IMR-90 (cell line): ENCODE data around the gene CSDE1. TPM values are rescaled to one million over a fixed set of nuclear protein-coding genes. Genes with fewer than 3 reads are reported as not detected.

ENCODE experiments used
- ATAC-seq: fragments of 200-7000 bp; cut with Tn5 transposase; 2 replicates; pipeline ENCODE4 v1.9.1; 2020; ENCODE audit warnings: low read depth, mild to moderate bottlenecking, moderate library complexity
- BruUV-seq: library from RNA; stranded (reverse); fragments of 400-500 nt; replicated peaks from 2 replicates; lab custom pipeline; 2021; lab: Mats Ljungman, UMichigan
- CTCF ChIA-PET: fragments of 300-600 bp; formaldehyde crosslinking; extraction: SDS; loops from one replicate; lab custom pipeline; 2021; ENCODE audit warnings: antibody characterized with exemption; lab: Yijun Ruan, JAX
- POLR2A ChIA-PET: fragments of 300-600 bp; sonication (Branson Sonifier 250); formaldehyde crosslinking; loops from one replicate; lab custom pipeline; 2022; ENCODE audit warnings: antibody characterized with exemption; ENCODE audit not compliant: unreplicated experiment; lab: Charles Lee
- DNase-seq: peaks from one replicate; pipeline ENCODE4 v3.0.0; 2013
- H2AFZ ChIP-seq: replicated peaks from 2 replicates; pipeline ENCODE3; 2013; ENCODE audit warnings: low read length, mild to moderate bottlenecking; ENCODE audit not compliant: poor library complexity
- H2AK5ac ChIP-seq: 2 replicates; pipeline ENCODE4 v1.6.1; 2013; ENCODE audit warnings: low read depth, low read length, inconsistent platforms
- H2AK9ac ChIP-seq: replicated peaks from 2 replicates; pipeline ENCODE3; 2013; ENCODE audit warnings: mild to moderate bottlenecking, low read depth, low read length, moderate library complexity; ENCODE audit not compliant: poor library complexity
- H2BK120ac ChIP-seq: 2 replicates; pipeline ENCODE4 v1.6.1; 2013; ENCODE audit warnings: low read depth, low read length, inconsistent platforms
- H2BK15ac ChIP-seq: 3 replicates; pipeline ENCODE4 v1.6.1; 2013; ENCODE audit warnings: low read depth, low read length, inconsistent platforms
- H2BK20ac ChIP-seq: 2 replicates; pipeline ENCODE4 v1.6.1; 2013; ENCODE audit warnings: low read depth, mild to moderate bottlenecking, inconsistent platforms, low read length, moderate library complexity
- H2BK5ac ChIP-seq: 2 replicates; pipeline ENCODE4 v1.6.1; 2013; ENCODE audit warnings: mild to moderate bottlenecking, low read depth, low read length, inconsistent platforms; ENCODE audit not compliant: poor library complexity, severe bottlenecking
- H3K14ac ChIP-seq: replicated peaks from 2 replicates; pipeline ENCODE4 v1.6.1; 2013; ENCODE audit warnings: low read depth, low read length, inconsistent platforms
- H3K18ac ChIP-seq: 2 replicates; pipeline ENCODE4 v1.6.1; 2013; ENCODE audit warnings: low read depth, low read length, control low read depth
- H3K23ac ChIP-seq: 2 replicates; pipeline ENCODE4 v1.6.1; 2013; ENCODE audit warnings: low read depth, low read length, inconsistent platforms
- H3K27ac ChIP-seq: 2 replicates; pipeline ENCODE4 v1.5.1; 2013; ENCODE audit warnings: mild to moderate bottlenecking, control low read depth, low read length; ENCODE audit not compliant: insufficient read depth
- H3K27me3 ChIP-seq: 2 replicates; pipeline ENCODE4 v1.6.1; 2013; ENCODE audit warnings: low read length; ENCODE audit not compliant: control insufficient read depth, insufficient read depth
- H3K36me3 ChIP-seq: 2 replicates; pipeline ENCODE4 v1.6.1; 2013; ENCODE audit warnings: low read length, mixed read lengths; ENCODE audit not compliant: control insufficient read depth, insufficient read depth
- H3K4ac ChIP-seq: 2 replicates; pipeline ENCODE4 v1.6.1; 2013; ENCODE audit warnings: low read depth, low read length, inconsistent platforms
- H3K4me1 ChIP-seq: 2 replicates; pipeline ENCODE4 v1.6.1; 2013; ENCODE audit warnings: low read length, mixed read lengths; ENCODE audit not compliant: control insufficient read depth, insufficient read depth
- H3K4me2 ChIP-seq: 2 replicates; pipeline ENCODE4 v1.6.1; 2013; ENCODE audit warnings: low read depth, mild to moderate bottlenecking, control low read depth, low read length, moderate library complexity
- H3K4me3 ChIP-seq: 2 replicates; pipeline ENCODE4 v1.5.1; 2013; ENCODE audit warnings: low read depth, mild to moderate bottlenecking, control low read depth, low read length, moderate library complexity; ENCODE audit not compliant: insufficient read depth
- H3K56ac ChIP-seq: 2 replicates; pipeline ENCODE4 v1.6.1; 2013; ENCODE audit warnings: low read length, inconsistent platforms; ENCODE audit not compliant: insufficient read depth; ENCODE audit errors: extremely low read depth
- H3K79me1 ChIP-seq, 2 experiments: 2 replicates each; pipeline ENCODE4 v1.6.1; 2013; ENCODE audit warnings: low read length in 2 of 2, inconsistent platforms in 1 of 2, low read depth in 1 of 2
- H3K9ac ChIP-seq: 2 replicates; pipeline ENCODE4 v1.6.1; 2013; ENCODE audit warnings: low read depth, low read length, control low read depth
- H3K9me1 ChIP-seq: 2 replicates; pipeline ENCODE4 v1.6.1; 2013; ENCODE audit warnings: low read length, inconsistent platforms; ENCODE audit not compliant: insufficient read depth
- H3K9me3 ChIP-seq: 2 replicates; pipeline ENCODE4 v1.6.1; 2013; ENCODE audit warnings: low read length; ENCODE audit not compliant: control insufficient read depth, insufficient read depth
- H4K20me1 ChIP-seq: 2 replicates; pipeline ENCODE4 v1.6.1; 2013; ENCODE audit warnings: low read length, inconsistent platforms; ENCODE audit not compliant: insufficient read depth
- H4K5ac ChIP-seq: 2 replicates; pipeline ENCODE4 v1.6.1; 2013; ENCODE audit warnings: mild to moderate bottlenecking, low read depth, low read length, control low read depth
- H4K8ac ChIP-seq, 2 experiments: 2 replicates each; pipeline ENCODE4 v1.6.1; 2013; ENCODE audit warnings: low read depth in 2 of 2, low read length in 2 of 2, control low read depth in 1 of 2, inconsistent platforms in 1 of 2
- H4K91ac ChIP-seq: 2 replicates; pipeline ENCODE4 v1.6.1; 2013; ENCODE audit warnings: low read depth, low read length, inconsistent platforms; ENCODE audit not compliant: insufficient read depth
- BHLHE40 ChIP-seq: fragments of 150-350 bp; IDR thresholded peaks from 2 replicates; pipeline ENCODE4 v1.6.1; 2016; ENCODE audit warnings: mild to moderate bottlenecking, low read depth, low read length
- CEBPB ChIP-seq: IDR thresholded peaks from 2 replicates; pipeline ENCODE4 v1.6.1; 2012; ENCODE audit warnings: low read depth, low read length, improper control_type of control experiment
- CHD1 ChIP-seq: IDR thresholded peaks from 2 replicates; pipeline ENCODE4 v1.6.1; 2012; ENCODE audit warnings: low read depth, low read length, improper control_type of control experiment
- FOS ChIP-seq: fragments of 150-350 bp; IDR thresholded peaks from 2 replicates; pipeline ENCODE4 v1.6.1; 2016; ENCODE audit warnings: low read depth, low read length
- MAFK ChIP-seq: IDR thresholded peaks from 2 replicates; pipeline ENCODE4 v1.6.1; 2012; ENCODE audit warnings: low read depth, low read length, improper control_type of control experiment
- MAZ ChIP-seq: IDR thresholded peaks from 2 replicates; pipeline ENCODE4 v1.6.1; 2012; ENCODE audit warnings: low read depth, mild to moderate bottlenecking, low read length, improper control_type of control experiment, moderate library complexity, borderline replicate concordance
- MXI1 ChIP-seq: IDR thresholded peaks from 2 replicates; pipeline ENCODE4 v1.6.1; 2012; ENCODE audit warnings: low read depth, mild to moderate bottlenecking, low read length, moderate library complexity, borderline replicate concordance
- NFE2L2 ChIP-seq: fragments of 150-350 bp; IDR thresholded peaks from 2 replicates; pipeline ENCODE4 v1.6.1; 2016; ENCODE audit warnings: low read depth, mild to moderate bottlenecking, low read length
- POLR2A ChIP-seq: IDR thresholded peaks from 2 replicates; pipeline ENCODE4 v1.6.1; 2012; ENCODE audit warnings: mild to moderate bottlenecking, low read depth, low read length
- RAD21 ChIP-seq: IDR thresholded peaks from 2 replicates; pipeline ENCODE4 v1.6.1; 2012; ENCODE audit warnings: low read length, improper control_type of control experiment
- RCOR1 ChIP-seq: IDR thresholded peaks from 2 replicates; pipeline ENCODE4 v1.6.1; 2012; ENCODE audit warnings: mild to moderate bottlenecking, low read length, improper control_type of control experiment; ENCODE audit not compliant: insufficient replicate concordance
- RFX5 ChIP-seq: IDR thresholded peaks from 2 replicates; pipeline ENCODE4 v1.8.0; 2012; ENCODE audit warnings: low read depth, mild to moderate bottlenecking, low read length, moderate library complexity
- SMC3 ChIP-seq: fragments of 150-350 bp; IDR thresholded peaks from 2 replicates; pipeline ENCODE4 v1.6.1; 2016; ENCODE audit warnings: low read depth, mild to moderate bottlenecking, antibody characterized with exemption, low read length, moderate library complexity
- WGBS, 2 experiments: methylation state at CpG; one replicate each; pipeline versions ENCODE4 v1.1.5 to v1.1.7; 2013; ENCODE audit warnings: missing lambda C conversion rate in 2 of 2; ENCODE audit not compliant: insufficient read length in 1 of 2; ENCODE audit errors: extremely low coverage in 2 of 2; 5-methylcytosine and 5-hydroxymethylcytosine counted together
- dilution Hi-C: fragments of 300-500 bp; cut with HindIII; formaldehyde crosslinking; loops from one replicate; pipeline ENCODE4 v1.14.3; 2018; ENCODE audit warnings: low sequenced_read_pairs; ENCODE audit not compliant: unreplicated experiment
- in situ Hi-C: fragments of 300-500 bp; cut with MboI; formaldehyde crosslinking; loops from 3 replicates; pipeline ENCODE4 v1.14.3; 2019; ENCODE audit warnings: low sequenced_read_pairs, inconsistent platforms, mixed read lengths
- intact Hi-C: fragments of 100-400 bp; cut with micrococcal nuclease; formaldehyde crosslinking; loops from 2 replicates; pipeline ENCODE4 v1.10.0; 2022
- polyA plus RNA-seq, 3 experiments: library from polyadenylated mRNA; depleted of rRNA; stranded (reverse); fragments of >200 nt; gene quantifications; 2 replicates each; pipeline ENCODE4 v1.2.3, GENCODE V29; 2012; ENCODE audit warnings: low replicate concordance in 1 of 3
- total RNA-seq: library from RNA; depleted of rRNA; stranded (reverse); fragments of >200 nt; gene quantifications from 2 replicates; pipeline ENCODE4 v1.2.3, GENCODE V29; 2012
- TF ChIP-seq, protein P1 (sequence below): fragments of 150-350 bp; IDR thresholded peaks from 2 replicates; pipeline ENCODE4 v1.6.1; 2016; ENCODE audit warnings: low read depth, mild to moderate bottlenecking, low read length, moderate library complexity, borderline replicate concordance
- TF ChIP-seq, protein P2 (sequence below): fragments of 150-350 bp; IDR thresholded peaks from 2 replicates; pipeline ENCODE4 v1.6.1; 2017; ENCODE audit warnings: mild to moderate bottlenecking, antibody characterized with exemption, low read length, low read depth
- TF ChIP-seq, protein P3 (sequence below): conservative IDR thresholded peaks from 2 replicates; pipeline ENCODE4 v1.5.1; 2012; ENCODE audit warnings: mild to moderate bottlenecking, low read depth, low read length, improper control_type of control experiment

Gene CSDE1
- total and polyA plus RNA-seq, 2 of the 4 experiments (the other 2 are of a cell fraction): 190 to 879 TPM

DNA sequence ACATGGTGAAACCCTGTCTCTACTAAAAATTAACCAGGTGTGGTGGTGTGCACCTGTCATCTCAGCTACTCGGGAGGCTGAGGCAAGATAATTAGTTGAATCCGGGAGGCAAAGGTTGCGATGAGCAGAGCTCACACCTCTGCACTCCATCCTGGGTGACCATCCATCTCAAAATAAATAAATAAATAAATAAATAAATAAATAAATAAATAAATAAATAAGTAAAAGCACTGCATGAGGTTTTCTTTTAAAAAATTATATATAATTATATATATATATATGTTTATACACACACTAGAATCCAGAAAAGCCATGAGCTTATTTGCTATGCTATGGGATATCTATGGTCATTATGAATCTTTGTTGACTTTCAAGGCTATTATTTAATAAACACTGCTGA is 64.8 kb downstream of the CSDE1 start:
- Histone ChIP-seq H3K27ac (no peak overlapping the region), H3K79me1 (no peaks in the 10 kb centered on the region), H3K14ac (no peak overlapping the region), H3K18ac (no peak overlapping the region), H4K5ac (no peak overlapping the region), H4K8ac (no peak overlapping the region), H3K9me3 (no peaks in the 10 kb centered on the region), H3K56ac (no peak overlapping the region), H2BK20ac (no peak overlapping the region), H3K4me2 (no peak overlapping the region), H3K4me3 (no peak overlapping the region), H2AK9ac (no peak overlapping the region), H4K20me1 (no peaks in the 10 kb centered on the region), H2BK120ac (no peak overlapping the region), H3K27me3 (peaks cover 7% of the 10 kb centered on the region), H3K9me1 (no peaks in the 10 kb centered on the region), H4K91ac (no peak overlapping the region), H3K36me3 (no peaks in the 10 kb centered on the region), H2AK5ac (no peak overlapping the region), H2BK15ac (no peak overlapping the region), H3K4me1 (no peaks in the 10 kb centered on the region), H2BK5ac (no peak overlapping the region), H2AFZ (no peak overlapping the region), H3K9ac (no peak overlapping the region), H3K23ac (no peak overlapping the region), H3K4ac (no peak overlapping the region)
- no peak for ATAC-seq
- no peak for TF ChIP-seq SMC3
- no peak for TF ChIP-seq POLR2A
- TF ChIP-seq, protein P1, sequence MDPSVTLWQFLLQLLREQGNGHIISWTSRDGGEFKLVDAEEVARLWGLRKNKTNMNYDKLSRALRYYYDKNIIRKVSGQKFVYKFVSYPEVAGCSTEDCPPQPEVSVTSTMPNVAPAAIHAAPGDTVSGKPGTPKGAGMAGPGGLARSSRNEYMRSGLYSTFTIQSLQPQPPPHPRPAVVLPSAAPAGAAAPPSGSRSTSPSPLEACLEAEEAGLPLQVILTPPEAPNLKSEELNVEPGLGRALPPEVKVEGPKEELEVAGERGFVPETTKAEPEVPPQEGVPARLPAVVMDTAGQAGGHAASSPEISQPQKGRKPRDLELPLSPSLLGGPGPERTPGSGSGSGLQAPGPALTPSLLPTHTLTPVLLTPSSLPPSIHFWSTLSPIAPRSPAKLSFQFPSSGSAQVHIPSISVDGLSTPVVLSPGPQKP: no peak
- no peak for TF ChIP-seq FOS
- TF ChIP-seq MXI1: no peak
- TF ChIP-seq, protein P2, sequence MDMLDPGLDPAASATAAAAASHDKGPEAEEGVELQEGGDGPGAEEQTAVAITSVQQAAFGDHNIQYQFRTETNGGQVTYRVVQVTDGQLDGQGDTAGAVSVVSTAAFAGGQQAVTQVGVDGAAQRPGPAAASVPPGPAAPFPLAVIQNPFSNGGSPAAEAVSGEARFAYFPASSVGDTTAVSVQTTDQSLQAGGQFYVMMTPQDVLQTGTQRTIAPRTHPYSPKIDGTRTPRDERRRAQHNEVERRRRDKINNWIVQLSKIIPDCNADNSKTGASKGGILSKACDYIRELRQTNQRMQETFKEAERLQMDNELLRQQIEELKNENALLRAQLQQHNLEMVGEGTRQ: no peak
- no peak for TF ChIP-seq NFE2L2
- TF ChIP-seq CEBPB: no peak
- TF ChIP-seq RFX5: no peak
- no peak for TF ChIP-seq CHD1
- TF ChIP-seq BHLHE40: no peak
- TF ChIP-seq RAD21: no peak
- TF ChIP-seq MAFK: no peak
- no peak for TF ChIP-seq RCOR1
- TF ChIP-seq, protein P3, sequence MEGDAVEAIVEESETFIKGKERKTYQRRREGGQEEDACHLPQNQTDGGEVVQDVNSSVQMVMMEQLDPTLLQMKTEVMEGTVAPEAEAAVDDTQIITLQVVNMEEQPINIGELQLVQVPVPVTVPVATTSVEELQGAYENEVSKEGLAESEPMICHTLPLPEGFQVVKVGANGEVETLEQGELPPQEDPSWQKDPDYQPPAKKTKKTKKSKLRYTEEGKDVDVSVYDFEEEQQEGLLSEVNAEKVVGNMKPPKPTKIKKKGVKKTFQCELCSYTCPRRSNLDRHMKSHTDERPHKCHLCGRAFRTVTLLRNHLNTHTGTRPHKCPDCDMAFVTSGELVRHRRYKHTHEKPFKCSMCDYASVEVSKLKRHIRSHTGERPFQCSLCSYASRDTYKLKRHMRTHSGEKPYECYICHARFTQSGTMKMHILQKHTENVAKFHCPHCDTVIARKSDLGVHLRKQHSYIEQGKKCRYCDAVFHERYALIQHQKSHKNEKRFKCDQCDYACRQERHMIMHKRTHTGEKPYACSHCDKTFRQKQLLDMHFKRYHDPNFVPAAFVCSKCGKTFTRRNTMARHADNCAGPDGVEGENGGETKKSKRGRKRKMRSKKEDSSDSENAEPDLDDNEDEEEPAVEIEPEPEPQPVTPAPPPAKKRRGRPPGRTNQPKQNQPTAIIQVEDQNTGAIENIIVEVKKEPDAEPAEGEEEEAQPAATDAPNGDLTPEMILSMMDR: no peak
- TF ChIP-seq MAZ: no peak
- ChIA-PET CTCF (interaction anchor here (0.6 kb wide), 2 partner anchors 22 to 28 kb away, joined by 3 to 6 read pairs; no protein-coding TSS in a partner anchor), POLR2A (no interaction called here)
- in situ Hi-C loops: no loop called here
- intact Hi-C loops: no loop called here
- no CpG with 5 or more reads among the region's 3 CpGs for WGBS, 2 experiments
- BruUV-seq: no TSS peak
- dilution Hi-C loops: no loop called here
- DNase-seq: no peak
